ENCODE results near the gene ANKRD16.

GRCh38 chr10:5900247-5900646, 10.6 kb upstream of the ANKRD16 start:
- TF ChIP-seq CTCF (conservative IDR thresholded peaks at IDR 0.05; ENCODE audit: low read depth, low read length) (no peak), EZH2phosphoT487 (IDR thresholded peaks at IDR 0.05; ENCODE audit: borderline replicate concordance, low read length) (no peak)

Data from PC-3 (cell line).